IMR-90 (cell line): Measurements from ENCODE around the gene RHOT1. TPM values are rescaled to one million over a fixed set of nuclear protein-coding genes. Genes with fewer than 3 reads are reported as not detected.

Source experiments
- ATAC-seq: fragments of 200-7000 bp; cut with Tn5 transposase; 2 replicates; pipeline ENCODE4 v1.9.1; 2020; ENCODE audit warnings: low read depth, mild to moderate bottlenecking, moderate library complexity
- BruUV-seq: library from RNA; stranded (reverse); fragments of 400-500 nt; replicated peaks from 2 replicates; lab custom pipeline; 2021; lab: Mats Ljungman, UMichigan
- CTCF ChIA-PET: fragments of 300-600 bp; formaldehyde crosslinking; extraction: SDS; loops from one replicate; lab custom pipeline; 2021; ENCODE audit warnings: antibody characterized with exemption; lab: Yijun Ruan, JAX
- POLR2A ChIA-PET: fragments of 300-600 bp; sonication (Branson Sonifier 250); formaldehyde crosslinking; loops from one replicate; lab custom pipeline; 2022; ENCODE audit warnings: antibody characterized with exemption; ENCODE audit not compliant: unreplicated experiment; lab: Charles Lee
- DNase-seq: peaks from one replicate; pipeline ENCODE4 v3.0.0; 2013
- H2AFZ ChIP-seq: replicated peaks from 2 replicates; pipeline ENCODE3; 2013; ENCODE audit warnings: low read length, mild to moderate bottlenecking; ENCODE audit not compliant: poor library complexity
- H2AK5ac ChIP-seq: 2 replicates; pipeline ENCODE4 v1.6.1; 2013; ENCODE audit warnings: low read depth, low read length, inconsistent platforms
- H2AK9ac ChIP-seq: replicated peaks from 2 replicates; pipeline ENCODE3; 2013; ENCODE audit warnings: mild to moderate bottlenecking, low read depth, low read length, moderate library complexity; ENCODE audit not compliant: poor library complexity
- H2BK120ac ChIP-seq: 2 replicates; pipeline ENCODE4 v1.6.1; 2013; ENCODE audit warnings: low read depth, low read length, inconsistent platforms
- H2BK15ac ChIP-seq: 3 replicates; pipeline ENCODE4 v1.6.1; 2013; ENCODE audit warnings: low read depth, low read length, inconsistent platforms
- H2BK20ac ChIP-seq: 2 replicates; pipeline ENCODE4 v1.6.1; 2013; ENCODE audit warnings: low read depth, mild to moderate bottlenecking, inconsistent platforms, low read length, moderate library complexity
- H2BK5ac ChIP-seq: 2 replicates; pipeline ENCODE4 v1.6.1; 2013; ENCODE audit warnings: mild to moderate bottlenecking, low read depth, low read length, inconsistent platforms; ENCODE audit not compliant: poor library complexity, severe bottlenecking
- H3K14ac ChIP-seq: replicated peaks from 2 replicates; pipeline ENCODE4 v1.6.1; 2013; ENCODE audit warnings: low read depth, low read length, inconsistent platforms
- H3K18ac ChIP-seq: 2 replicates; pipeline ENCODE4 v1.6.1; 2013; ENCODE audit warnings: low read depth, low read length, control low read depth
- H3K23ac ChIP-seq: 2 replicates; pipeline ENCODE4 v1.6.1; 2013; ENCODE audit warnings: low read depth, low read length, inconsistent platforms
- H3K27ac ChIP-seq: 2 replicates; pipeline ENCODE4 v1.5.1; 2013; ENCODE audit warnings: mild to moderate bottlenecking, control low read depth, low read length; ENCODE audit not compliant: insufficient read depth
- H3K27me3 ChIP-seq: 2 replicates; pipeline ENCODE4 v1.6.1; 2013; ENCODE audit warnings: low read length; ENCODE audit not compliant: control insufficient read depth, insufficient read depth
- H3K36me3 ChIP-seq: 2 replicates; pipeline ENCODE4 v1.6.1; 2013; ENCODE audit warnings: low read length, mixed read lengths; ENCODE audit not compliant: control insufficient read depth, insufficient read depth
- H3K4ac ChIP-seq: 2 replicates; pipeline ENCODE4 v1.6.1; 2013; ENCODE audit warnings: low read depth, low read length, inconsistent platforms
- H3K4me1 ChIP-seq: 2 replicates; pipeline ENCODE4 v1.6.1; 2013; ENCODE audit warnings: low read length, mixed read lengths; ENCODE audit not compliant: control insufficient read depth, insufficient read depth
- H3K4me2 ChIP-seq: 2 replicates; pipeline ENCODE4 v1.6.1; 2013; ENCODE audit warnings: low read depth, mild to moderate bottlenecking, control low read depth, low read length, moderate library complexity
- H3K4me3 ChIP-seq: 2 replicates; pipeline ENCODE4 v1.5.1; 2013; ENCODE audit warnings: low read depth, mild to moderate bottlenecking, control low read depth, low read length, moderate library complexity; ENCODE audit not compliant: insufficient read depth
- H3K56ac ChIP-seq: 2 replicates; pipeline ENCODE4 v1.6.1; 2013; ENCODE audit warnings: low read length, inconsistent platforms; ENCODE audit not compliant: insufficient read depth; ENCODE audit errors: extremely low read depth
- H3K79me1 ChIP-seq, 2 experiments: 2 replicates each; pipeline ENCODE4 v1.6.1; 2013; ENCODE audit warnings: low read length in 2 of 2, inconsistent platforms in 1 of 2, low read depth in 1 of 2
- H3K9ac ChIP-seq: 2 replicates; pipeline ENCODE4 v1.6.1; 2013; ENCODE audit warnings: low read depth, low read length, control low read depth
- H3K9me1 ChIP-seq: 2 replicates; pipeline ENCODE4 v1.6.1; 2013; ENCODE audit warnings: low read length, inconsistent platforms; ENCODE audit not compliant: insufficient read depth
- H3K9me3 ChIP-seq: 2 replicates; pipeline ENCODE4 v1.6.1; 2013; ENCODE audit warnings: low read length; ENCODE audit not compliant: control insufficient read depth, insufficient read depth
- H4K20me1 ChIP-seq: 2 replicates; pipeline ENCODE4 v1.6.1; 2013; ENCODE audit warnings: low read length, inconsistent platforms; ENCODE audit not compliant: insufficient read depth
- H4K5ac ChIP-seq: 2 replicates; pipeline ENCODE4 v1.6.1; 2013; ENCODE audit warnings: mild to moderate bottlenecking, low read depth, low read length, control low read depth
- H4K8ac ChIP-seq, 2 experiments: 2 replicates each; pipeline ENCODE4 v1.6.1; 2013; ENCODE audit warnings: low read depth in 2 of 2, low read length in 2 of 2, control low read depth in 1 of 2, inconsistent platforms in 1 of 2
- H4K91ac ChIP-seq: 2 replicates; pipeline ENCODE4 v1.6.1; 2013; ENCODE audit warnings: low read depth, low read length, inconsistent platforms; ENCODE audit not compliant: insufficient read depth
- BHLHE40 ChIP-seq: fragments of 150-350 bp; IDR thresholded peaks from 2 replicates; pipeline ENCODE4 v1.6.1; 2016; ENCODE audit warnings: mild to moderate bottlenecking, low read depth, low read length
- CEBPB ChIP-seq: IDR thresholded peaks from 2 replicates; pipeline ENCODE4 v1.6.1; 2012; ENCODE audit warnings: low read depth, low read length, improper control_type of control experiment
- CHD1 ChIP-seq: IDR thresholded peaks from 2 replicates; pipeline ENCODE4 v1.6.1; 2012; ENCODE audit warnings: low read depth, low read length, improper control_type of control experiment
- CTCF ChIP-seq: conservative IDR thresholded peaks from 2 replicates; pipeline ENCODE4 v1.5.1; 2012; ENCODE audit warnings: mild to moderate bottlenecking, low read depth, low read length, improper control_type of control experiment
- ELK1 ChIP-seq: fragments of 150-350 bp; IDR thresholded peaks from 2 replicates; pipeline ENCODE4 v1.6.1; 2016; ENCODE audit warnings: low read depth, mild to moderate bottlenecking, low read length, moderate library complexity, borderline replicate concordance
- FOS ChIP-seq: fragments of 150-350 bp; IDR thresholded peaks from 2 replicates; pipeline ENCODE4 v1.6.1; 2016; ENCODE audit warnings: low read depth, low read length
- MAFK ChIP-seq: IDR thresholded peaks from 2 replicates; pipeline ENCODE4 v1.6.1; 2012; ENCODE audit warnings: low read depth, low read length, improper control_type of control experiment
- MAZ ChIP-seq: IDR thresholded peaks from 2 replicates; pipeline ENCODE4 v1.6.1; 2012; ENCODE audit warnings: low read depth, mild to moderate bottlenecking, low read length, improper control_type of control experiment, moderate library complexity, borderline replicate concordance
- MXI1 ChIP-seq: IDR thresholded peaks from 2 replicates; pipeline ENCODE4 v1.6.1; 2012; ENCODE audit warnings: low read depth, mild to moderate bottlenecking, low read length, moderate library complexity, borderline replicate concordance
- NFE2L2 ChIP-seq: fragments of 150-350 bp; IDR thresholded peaks from 2 replicates; pipeline ENCODE4 v1.6.1; 2016; ENCODE audit warnings: low read depth, mild to moderate bottlenecking, low read length
- POLR2A ChIP-seq: IDR thresholded peaks from 2 replicates; pipeline ENCODE4 v1.6.1; 2012; ENCODE audit warnings: mild to moderate bottlenecking, low read depth, low read length
- RAD21 ChIP-seq: IDR thresholded peaks from 2 replicates; pipeline ENCODE4 v1.6.1; 2012; ENCODE audit warnings: low read length, improper control_type of control experiment
- RCOR1 ChIP-seq: IDR thresholded peaks from 2 replicates; pipeline ENCODE4 v1.6.1; 2012; ENCODE audit warnings: mild to moderate bottlenecking, low read length, improper control_type of control experiment; ENCODE audit not compliant: insufficient replicate concordance
- RFX5 ChIP-seq: IDR thresholded peaks from 2 replicates; pipeline ENCODE4 v1.8.0; 2012; ENCODE audit warnings: low read depth, mild to moderate bottlenecking, low read length, moderate library complexity
- SMC3 ChIP-seq: fragments of 150-350 bp; IDR thresholded peaks from 2 replicates; pipeline ENCODE4 v1.6.1; 2016; ENCODE audit warnings: low read depth, mild to moderate bottlenecking, antibody characterized with exemption, low read length, moderate library complexity
- USF2 ChIP-seq: fragments of 150-350 bp; IDR thresholded peaks from 2 replicates; pipeline ENCODE4 v1.6.1; 2017; ENCODE audit warnings: mild to moderate bottlenecking, antibody characterized with exemption, low read length, low read depth
- WGBS, 2 experiments: methylation state at CpG; one replicate each; pipeline versions ENCODE4 v1.1.5 to v1.1.7; 2013; ENCODE audit warnings: missing lambda C conversion rate in 2 of 2; ENCODE audit not compliant: insufficient read length in 1 of 2; ENCODE audit errors: extremely low coverage in 2 of 2; 5-methylcytosine and 5-hydroxymethylcytosine counted together
- dilution Hi-C: fragments of 300-500 bp; cut with HindIII; formaldehyde crosslinking; loops from one replicate; pipeline ENCODE4 v1.14.3; 2018; ENCODE audit warnings: low sequenced_read_pairs; ENCODE audit not compliant: unreplicated experiment
- in situ Hi-C: fragments of 300-500 bp; cut with MboI; formaldehyde crosslinking; loops from 3 replicates; pipeline ENCODE4 v1.14.3; 2019; ENCODE audit warnings: low sequenced_read_pairs, inconsistent platforms, mixed read lengths
- intact Hi-C: fragments of 100-400 bp; cut with micrococcal nuclease; formaldehyde crosslinking; loops from 2 replicates; pipeline ENCODE4 v1.10.0; 2022
- polyA plus RNA-seq, 3 experiments: library from polyadenylated mRNA; depleted of rRNA; stranded (reverse); fragments of >200 nt; gene quantifications; 2 replicates each; pipeline ENCODE4 v1.2.3, GENCODE V29; 2012; ENCODE audit warnings: low replicate concordance in 1 of 3
- total RNA-seq: library from RNA; depleted of rRNA; stranded (reverse); fragments of >200 nt; gene quantifications from 2 replicates; pipeline ENCODE4 v1.2.3, GENCODE V29; 2012

Gene RHOT1
- total and polyA plus RNA-seq, 2 of the 4 experiments (the other 2 are of a cell fraction): 27.4 to 27.6 TPM

GRCh38 chr17:32226886-32227285, 84.6 kb downstream of the RHOT1 start:
- Histone ChIP-seq H3K9ac (no peak overlapping the region), H3K4me2 (no peak overlapping the region), H4K8ac (no peak overlapping the region), H3K9me3 (no peaks in the 10 kb centered on the region), H2BK120ac (no peak overlapping the region), H2AK5ac (no peak overlapping the region), H2BK15ac (no peak overlapping the region), H3K56ac (no peak overlapping the region), H3K79me1 (peaks cover 0 to 7% of the 10 kb centered on the region in 2 experiments; a peak in 1 of 4 replicates), H2AK9ac (no peak overlapping the region), H3K18ac (no peak overlapping the region), H3K27me3 (no peaks in the 10 kb centered on the region), H4K91ac (no peak overlapping the region), H3K14ac (no peak overlapping the region), H4K20me1 (no peaks in the 10 kb centered on the region), H2AFZ (no peak overlapping the region), H2BK5ac (no peak overlapping the region), H3K9me1 (peaks cover 2% of the 10 kb centered on the region; the same call in 1 of the 2 replicates), H4K5ac (no peak overlapping the region), H3K4me3 (no peak overlapping the region), H3K4me1 (no peaks in the 10 kb centered on the region), H3K23ac (no peak overlapping the region), H3K27ac (no peak overlapping the region), H3K4ac (no peak overlapping the region), H2BK20ac (no peak overlapping the region), H3K36me3 (0 out of 2 replicates have a peak, but pooled peaks cover 1% of the 10 kb centered on the region)
- ChIA-PET POLR2A (no interaction called here), CTCF (no interaction called here)
- DNase-seq: no peak
- ATAC-seq: no peak
- intact Hi-C loops: no loop called here
- WGBS, 2 experiments: no CpG with 5 or more reads among the region's 3 CpGs
- no peak for TF ChIP-seq MAFK
- no peak for TF ChIP-seq RFX5
- TF ChIP-seq RAD21: no peak
- TF ChIP-seq CEBPB: no peak
- TF ChIP-seq MAZ: no peak
- TF ChIP-seq RCOR1: no peak
- TF ChIP-seq ELK1: no peak
- no peak for TF ChIP-seq SMC3
- TF ChIP-seq CTCF: no peak
- no peak for TF ChIP-seq USF2
- no peak for TF ChIP-seq MXI1
- TF ChIP-seq FOS: no peak
- no peak for TF ChIP-seq NFE2L2
- no peak for TF ChIP-seq POLR2A
- no peak for TF ChIP-seq CHD1
- TF ChIP-seq BHLHE40: no peak
- dilution Hi-C loops: no loop called here
- in situ Hi-C loops: no loop called here
- no TSS peak for BruUV-seq
